Measurements from ENCODE around the gene CYP19A1.

The CYP19A1 gene

GRCh38 chr15:51338496-51338895, at the start of gene CYP19A1:
Gene CYP19A1 (minus strand): TSS chr15:51338596. CDS start chr15:51242912, 95,684 bp downstream.
- no peak for DNase-seq

DNA sequence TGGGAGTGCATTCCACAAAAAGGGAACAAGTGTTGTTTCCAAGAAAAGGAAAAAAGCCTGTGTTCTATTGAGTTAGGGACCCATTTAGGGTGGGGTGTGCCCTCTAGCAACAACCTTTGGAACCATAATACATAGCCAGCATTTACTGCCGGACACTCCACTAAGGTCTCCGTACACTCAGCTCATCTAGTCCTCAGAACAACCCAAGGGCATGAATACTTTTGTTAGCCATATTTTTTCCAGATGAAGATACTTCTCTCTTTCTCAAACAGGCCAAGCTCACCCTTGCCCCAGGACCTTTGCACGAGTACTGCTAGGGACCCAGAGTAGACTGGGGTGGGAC, 49.3 kb upstream of the CYP19A1 start:
- DNase-seq, result no peak

- DNase-seq, result no peak
Measured at GRCh38 chr15:51386960-51387698, 48.7 kb upstream of the CYP19A1 start.

DNA sequence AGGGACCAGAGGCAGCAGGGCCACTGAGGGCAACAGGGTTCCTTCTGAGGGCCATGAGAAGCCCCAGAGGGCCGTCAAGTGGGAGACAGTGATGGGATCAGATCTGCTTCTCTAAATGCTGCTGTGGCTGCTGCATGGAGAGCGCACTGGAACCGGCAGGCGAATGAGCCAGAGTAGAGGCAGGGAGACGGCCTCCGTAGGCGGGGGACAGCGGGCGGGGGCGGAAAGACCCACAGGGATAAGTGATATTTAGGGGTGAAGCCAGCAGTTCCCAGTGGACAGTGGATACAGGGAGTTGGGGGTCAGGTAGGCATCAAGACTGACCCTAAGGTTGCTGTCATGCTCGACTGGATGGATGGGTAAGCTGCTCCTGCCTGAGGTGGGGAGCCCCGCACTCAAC, 48.1 kb upstream of the CYP19A1 start:
- DNase-seq, result no peak

- no peak for DNase-seq
Measured at GRCh38 chr15:51386029-51386428, 47.6 kb upstream of the CYP19A1 start.

- DNase-seq, result no peak
Measured at GRCh38 chr15:51382787-51383186, 44.4 kb upstream of the CYP19A1 start.

GRCh38 chr15:51380999-51381806, 42.8 kb upstream of the CYP19A1 start:
- DNase-seq, result peak; percentile 13 to 48

- no peak for DNase-seq
Measured at GRCh38 chr15:51379390-51379789, 41.0 kb upstream of the CYP19A1 start.

DNA sequence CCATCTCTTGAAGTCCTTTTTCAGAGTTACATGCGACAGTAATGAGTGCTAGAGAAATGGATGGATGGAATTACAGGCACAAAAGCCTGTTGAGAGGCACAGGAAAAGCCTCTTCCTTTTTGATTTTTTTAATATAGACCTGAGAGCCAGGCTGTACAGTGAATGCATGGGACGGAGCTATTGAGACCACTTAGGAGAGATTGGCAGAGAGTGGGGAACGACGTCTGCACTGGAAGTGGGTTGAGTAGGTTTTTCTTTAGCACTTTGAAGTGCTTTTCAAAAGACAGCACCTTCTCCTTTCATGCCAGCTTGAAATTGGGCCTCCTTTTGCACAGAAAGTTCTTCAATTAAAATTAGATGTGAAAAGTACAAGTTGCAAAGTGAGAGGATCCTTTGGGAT, 40.0 kb upstream of the CYP19A1 start:
- no peak for DNase-seq

DNA sequence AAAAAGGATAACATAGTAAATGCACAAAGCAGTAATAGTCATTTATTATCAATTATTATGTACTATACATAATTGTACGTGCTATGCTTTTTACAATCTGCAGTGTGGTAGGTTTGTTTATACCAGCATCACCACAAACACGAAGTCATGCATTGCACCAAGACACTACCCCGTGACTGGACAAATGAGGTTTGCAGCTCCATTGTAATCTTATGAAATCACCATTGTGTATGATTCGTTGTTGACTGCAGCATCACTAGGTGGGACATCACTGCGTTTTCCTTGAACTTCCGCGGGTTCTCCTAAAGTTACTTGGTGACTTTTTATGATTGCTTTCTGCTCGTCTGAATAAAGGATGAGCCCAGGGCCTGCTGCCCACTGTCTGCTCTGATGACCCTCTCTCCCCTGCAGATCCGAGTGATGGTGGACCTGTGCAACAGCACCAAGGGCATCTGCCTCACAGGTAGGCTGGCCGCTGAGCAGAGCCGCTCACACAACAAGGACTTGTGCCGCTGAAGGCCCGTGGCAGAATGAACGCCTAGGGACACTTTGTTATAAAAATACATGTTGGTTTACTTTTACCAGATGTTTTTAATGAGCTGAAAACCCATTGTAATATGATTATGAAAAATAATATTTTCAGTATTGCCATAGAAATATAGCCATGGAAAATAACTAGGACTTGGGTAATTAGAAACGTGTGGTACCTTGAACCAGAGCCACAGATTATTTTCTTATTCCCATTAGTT, 38.8 kb upstream of the CYP19A1 start:
- no peak for DNase-seq

DNA sequence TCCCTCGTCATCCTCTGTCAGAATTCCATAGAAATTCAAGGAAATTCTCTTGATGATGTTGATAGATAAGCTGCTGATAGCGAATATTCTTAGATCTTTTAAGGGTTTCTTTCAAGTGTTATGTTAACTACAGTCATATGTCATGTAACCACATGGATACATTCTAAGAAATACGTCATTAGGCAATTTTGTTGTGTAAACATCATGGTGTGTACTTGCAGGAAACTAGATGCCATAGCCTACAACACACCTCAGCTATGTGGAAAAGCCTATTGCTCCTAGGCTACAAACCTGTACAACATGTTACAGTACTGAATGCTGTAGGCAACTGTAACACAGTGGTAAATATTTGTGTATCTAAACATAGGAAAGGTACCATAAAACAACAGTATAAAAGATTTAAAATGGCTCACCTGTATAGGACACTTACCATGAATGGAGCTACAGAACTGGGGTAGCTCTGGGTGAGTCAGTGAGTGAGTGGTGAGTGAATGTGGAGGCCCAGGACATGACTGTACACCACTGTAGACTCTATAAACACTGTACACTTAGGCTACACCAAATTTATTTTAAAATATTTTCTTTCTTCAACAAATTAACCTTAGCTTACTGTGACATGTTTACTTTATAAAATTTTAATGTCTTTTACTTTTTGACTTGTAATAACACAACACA, 37.7 kb upstream of the CYP19A1 start:
- DNase-seq, result no peak

DNA sequence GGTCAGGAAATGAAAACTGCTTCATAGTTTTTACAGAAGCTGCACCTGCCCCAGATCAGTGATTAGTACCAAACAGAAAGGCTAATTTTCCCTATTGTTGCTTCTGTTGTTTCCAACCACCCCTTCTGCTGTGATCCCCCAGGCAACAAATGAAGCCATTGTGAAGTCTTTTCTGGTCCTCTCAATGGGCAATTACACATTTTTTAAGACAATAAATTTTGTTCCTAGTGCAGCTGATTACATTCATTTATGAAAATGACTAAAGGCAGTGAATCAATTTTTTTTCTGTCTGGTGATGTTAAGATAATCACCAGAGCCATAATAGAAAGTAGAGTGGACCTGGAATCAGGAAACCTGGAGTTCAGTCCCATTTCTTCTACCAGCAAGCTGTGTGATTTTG, 35.7 kb upstream of the CYP19A1 start:
- no peak for DNase-seq

GRCh38 chr15:51371266-51371665, 32.9 kb upstream of the CYP19A1 start:
- no peak for DNase-seq

GRCh38 chr15:51369451-51369761, 31.0 kb upstream of the CYP19A1 start:
- no peak for DNase-seq

GRCh38 chr15:51368751-51369450, 30.5 kb upstream of the CYP19A1 start:
- DNase-seq, result no peak

- no peak for DNase-seq
Measured at GRCh38 chr15:51368307-51368706, 29.9 kb upstream of the CYP19A1 start.

DNA sequence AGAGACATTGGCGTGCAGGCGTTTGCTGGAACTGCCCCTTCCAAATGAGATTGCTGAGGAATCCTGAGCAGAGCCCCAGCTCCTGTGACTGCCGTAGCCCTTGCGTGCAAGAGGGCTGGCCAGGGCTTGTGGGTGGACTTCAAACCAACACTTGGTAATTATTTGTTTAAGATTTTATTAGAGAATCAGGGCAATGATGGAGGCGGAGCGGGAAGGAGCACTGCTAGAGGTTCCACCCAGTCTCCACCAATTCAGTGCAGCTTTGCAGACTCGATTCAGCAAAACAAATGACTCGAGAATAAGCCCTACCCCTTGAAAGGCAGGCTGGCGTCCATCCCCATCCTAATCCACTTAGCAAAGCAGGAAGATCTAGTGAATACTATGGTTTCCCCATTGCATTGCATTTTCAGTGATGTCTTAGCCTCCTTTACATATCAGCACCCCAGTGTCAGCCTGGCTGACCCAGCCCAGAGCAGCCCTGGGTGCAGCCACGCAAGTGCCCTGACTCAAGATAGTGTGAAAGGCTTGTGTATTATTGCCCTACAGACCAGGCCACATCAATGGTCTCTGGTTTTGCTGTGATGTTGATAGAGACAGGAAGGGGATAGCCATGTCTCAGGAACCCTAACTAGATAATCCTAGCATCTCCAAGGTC, 29.1 kb upstream of the CYP19A1 start:
- DNase-seq, result no peak

GRCh38 chr15:51366920-51367319, 28.5 kb upstream of the CYP19A1 start:
- no peak for DNase-seq

- no peak for DNase-seq
Measured at GRCh38 chr15:51366071-51366470, 27.7 kb upstream of the CYP19A1 start.

GRCh38 chr15:51365417-51365816, 27.0 kb upstream of the CYP19A1 start:
- no peak for DNase-seq

- no peak for DNase-seq
Measured at GRCh38 chr15:51363383-51363782, 25.0 kb upstream of the CYP19A1 start.

- no peak for DNase-seq
Measured at GRCh38 chr15:51359981-51360380, 21.6 kb upstream of the CYP19A1 start.
